ENCODE results near the gene CC2D1A. TPM values are rescaled to one million over a fixed set of nuclear protein-coding genes. Genes with fewer than 3 reads are reported as not detected.

Gene CC2D1A
- total RNA-seq, 2 experiments from 2014 or later, result 30.2 to 34.3 TPM

DNA sequence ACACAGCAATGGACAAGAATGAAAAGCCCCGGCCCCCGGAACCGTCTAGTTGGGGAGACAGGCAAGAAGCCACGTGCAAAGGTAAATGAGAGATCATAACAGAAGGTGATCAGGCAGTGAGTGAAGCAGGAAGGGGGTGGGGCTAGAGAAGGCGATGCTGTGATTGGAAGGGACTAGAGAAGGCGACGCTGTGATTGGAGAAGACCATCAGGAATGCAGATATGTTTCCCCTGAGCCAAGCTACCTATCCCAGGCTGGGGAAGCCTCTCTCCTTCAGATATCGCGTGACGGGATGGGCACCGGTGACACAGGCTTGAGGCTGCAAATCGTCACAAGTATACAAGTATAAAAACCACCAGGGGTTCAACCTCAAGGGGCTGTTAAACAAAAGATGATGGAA lies 68.1 kb downstream of the CC2D1A start:
- POLR2A ChIA-PET, result no interaction called here
- Mint-ChIP-seq H3K9me3 (ENCODE audit: low read depth) (no peaks in the 10 kb centered on the region), H3K4me3 (no peak overlapping the region), H3K27ac (peak overlapping the region; percentile 38), H3K27me3 (no peaks in the 10 kb centered on the region), H3K4me1 (peaks cover 10% of the 10 kb centered on the region), H3K36me3 (ENCODE audit: low read depth) (peaks cover 10% of the 10 kb centered on the region)
- CTCF ChIA-PET, result no interaction called here
- DNase-seq, result peak; percentile 66
- intact Hi-C loops (cut with DNase I, micrococcal nuclease), result no loop called here
- ATAC-seq, result peak; percentile 83

DNA sequence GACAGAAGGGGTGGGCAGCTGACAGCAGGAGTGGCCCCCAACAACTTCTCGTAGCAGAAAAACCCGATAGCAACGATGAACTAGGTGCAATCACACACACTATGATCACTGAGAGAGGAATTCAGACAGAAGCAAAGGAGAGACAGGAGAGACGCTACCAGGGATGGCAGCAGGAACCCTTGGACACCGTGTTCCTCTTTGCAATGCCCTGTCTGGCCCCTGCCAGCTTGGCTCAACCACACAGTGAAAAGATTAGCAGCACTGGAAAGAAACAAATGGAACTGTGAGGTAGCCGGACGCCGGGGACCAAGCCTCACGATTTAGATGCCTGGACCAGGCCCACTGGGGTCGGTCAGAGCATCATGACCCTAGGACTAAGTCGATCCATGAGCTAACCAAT lies 69.9 kb downstream of the CC2D1A start:
- intact Hi-C loops (cut with DNase I, micrococcal nuclease), result loop anchor here in 1 of 2 experiments (5.0 kb wide), 1 partner anchor 54 kb away; no protein-coding TSS in a partner anchor
- Mint-ChIP-seq H3K4me1 (peaks cover 15% of the 10 kb centered on the region), H3K4me3 (no peak overlapping the region), H3K27ac (no peak overlapping the region), H3K9me3 (ENCODE audit: low read depth) (no peaks in the 10 kb centered on the region), H3K36me3 (ENCODE audit: low read depth) (peaks cover 8% of the 10 kb centered on the region), H3K27me3 (no peaks in the 10 kb centered on the region)
- CTCF ChIA-PET, result interaction anchor here (0.7 kb wide), 1 partner anchor 66 kb away, joined by 3 read pairs; no protein-coding TSS in a partner anchor
- ATAC-seq, result no peak
- POLR2A ChIA-PET, result no interaction called here
- DNase-seq, result no peak

DNA sequence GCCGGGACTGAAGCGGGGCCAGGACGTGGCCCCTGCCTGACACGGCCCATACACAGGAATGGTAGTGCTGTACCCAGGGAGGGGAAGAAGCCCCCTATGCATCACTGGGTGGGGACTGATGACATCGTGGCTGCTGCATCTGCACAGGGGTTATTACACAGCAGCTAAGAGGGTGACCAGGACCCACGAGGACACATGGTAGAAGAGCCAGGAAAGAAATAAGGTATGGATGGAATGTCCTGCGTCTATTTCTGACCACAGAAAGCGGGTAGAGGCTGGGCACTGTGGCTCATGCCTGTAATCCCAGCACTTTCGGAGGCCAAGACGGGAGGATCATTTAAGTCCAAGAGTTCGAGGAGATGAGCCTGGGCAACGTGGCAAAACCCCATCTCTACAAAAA lies 70.4 kb downstream of the CC2D1A start:
- no peak overlapping the region for H3K27ac Mint-ChIP-seq
- ChIA-PET POLR2A (no interaction called here), CTCF (no interaction called here)
- peaks cover 15% of the 10 kb centered on the region for H3K4me1 Mint-ChIP-seq
- H3K27me3 Mint-ChIP-seq, result no peaks in the 10 kb centered on the region
- peaks cover 8% of the 10 kb centered on the region for H3K36me3 Mint-ChIP-seq (ENCODE audit: low read depth)
- no peak for ATAC-seq
- intact Hi-C loops (cut with DNase I, micrococcal nuclease), result loop anchor here in 1 of 2 experiments (5.0 kb wide), 1 partner anchor 54 kb away; no protein-coding TSS in a partner anchor
- DNase-seq, result no peak
- no peaks in the 10 kb centered on the region for H3K9me3 Mint-ChIP-seq (ENCODE audit: low read depth)
- no peak overlapping the region for H3K4me3 Mint-ChIP-seq

DNA sequence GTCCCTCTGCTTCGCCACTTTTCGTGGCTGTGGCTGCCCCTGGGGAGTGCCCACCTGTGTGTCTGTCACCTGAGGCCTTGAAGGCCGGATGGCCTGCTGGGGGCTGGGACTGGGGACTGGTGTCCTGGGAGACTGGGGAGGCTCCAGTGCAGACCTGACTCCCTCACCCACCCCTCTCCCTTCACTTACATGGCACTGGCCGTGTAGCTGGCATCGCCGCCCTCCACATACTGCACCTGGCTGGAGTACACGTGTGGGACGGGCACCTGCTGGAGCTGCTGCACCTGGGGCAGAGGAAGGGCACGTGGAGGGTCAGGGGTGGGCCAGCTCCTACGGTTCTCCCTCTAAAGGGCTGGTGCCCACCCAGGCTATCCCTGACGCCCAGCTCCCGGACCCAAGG lies 71.8 kb downstream of the CC2D1A start:
- peaks cover 17% of the 10 kb centered on the region for H3K4me1 Mint-ChIP-seq
- H3K27ac Mint-ChIP-seq, result no peak overlapping the region
- ATAC-seq, result no peak
- ChIA-PET CTCF (interaction anchor here (0.6 to 2.3 kb wide), 3 partner anchors 9 to 229 kb away, joined by 3 to 8 read pairs (median 4); no protein-coding TSS in a partner anchor), POLR2A (interaction anchor here (0.5 to 1.9 kb wide), 3 partner anchors 9 to 184 kb away, joined by 3 to 6 read pairs (median 4); no protein-coding TSS in a partner anchor)
- DNase-seq, result no peak
- peaks cover 11% of the 10 kb centered on the region for H3K36me3 Mint-ChIP-seq (ENCODE audit: low read depth)
- H3K27me3 Mint-ChIP-seq, result no peaks in the 10 kb centered on the region
- no peaks in the 10 kb centered on the region for H3K9me3 Mint-ChIP-seq (ENCODE audit: low read depth)
- intact Hi-C loops (cut with DNase I, micrococcal nuclease), result loop anchor here in 1 of 2 experiments (5.0 kb wide), 1 partner anchor 56 kb away; no protein-coding TSS in a partner anchor
- H3K4me3 Mint-ChIP-seq, result no peak overlapping the region

DNA sequence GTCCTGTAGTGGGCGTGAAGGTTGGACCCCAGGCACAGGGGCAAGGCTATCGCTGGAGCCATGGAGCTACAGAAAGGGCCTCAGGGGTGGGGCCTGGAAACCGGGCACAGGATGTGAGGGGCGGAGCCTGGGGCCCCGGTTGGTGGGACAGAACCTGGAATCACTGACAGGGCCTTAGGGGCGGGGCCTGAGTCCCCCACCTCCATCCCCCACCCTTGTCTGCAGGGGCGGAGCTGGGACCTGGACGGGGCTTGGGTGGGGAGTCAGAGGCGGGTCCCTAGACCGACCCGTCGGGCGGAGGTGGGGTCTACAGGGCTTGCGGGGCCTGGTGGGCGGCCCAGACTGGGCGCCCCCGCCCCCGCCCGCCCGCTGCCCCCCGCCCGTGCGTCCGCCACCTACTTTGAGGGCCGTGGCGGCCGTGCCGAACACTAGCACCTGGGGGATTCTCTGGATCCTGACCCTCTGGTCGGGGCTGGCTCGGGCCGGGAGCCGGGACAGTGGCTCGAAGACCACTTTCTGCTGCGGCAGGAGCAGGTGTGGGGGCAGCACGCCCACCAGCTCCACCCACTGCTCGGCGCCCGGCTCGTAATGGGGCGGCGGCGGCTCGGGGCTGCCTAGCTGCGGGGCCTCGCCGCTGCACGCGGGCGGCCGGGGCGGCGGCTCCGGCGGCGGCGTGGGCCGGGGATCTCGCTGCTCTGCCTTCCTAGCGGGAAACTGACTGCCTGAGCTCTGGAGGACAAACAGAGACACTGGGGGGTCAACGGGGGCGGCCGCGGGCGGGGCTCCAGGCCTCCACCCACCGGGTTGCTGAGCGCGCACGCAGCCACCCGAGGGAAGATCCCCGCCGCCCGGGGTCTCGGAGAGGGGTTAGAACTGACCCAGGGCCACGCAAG lies 72.6 kb downstream of the CC2D1A start:
- POLR2A ChIA-PET, result interaction anchor here (0.5 to 1.9 kb wide), 3 partner anchors 8 to 185 kb away, joined by 3 to 6 read pairs (median 3); no protein-coding TSS in a partner anchor

DNA sequence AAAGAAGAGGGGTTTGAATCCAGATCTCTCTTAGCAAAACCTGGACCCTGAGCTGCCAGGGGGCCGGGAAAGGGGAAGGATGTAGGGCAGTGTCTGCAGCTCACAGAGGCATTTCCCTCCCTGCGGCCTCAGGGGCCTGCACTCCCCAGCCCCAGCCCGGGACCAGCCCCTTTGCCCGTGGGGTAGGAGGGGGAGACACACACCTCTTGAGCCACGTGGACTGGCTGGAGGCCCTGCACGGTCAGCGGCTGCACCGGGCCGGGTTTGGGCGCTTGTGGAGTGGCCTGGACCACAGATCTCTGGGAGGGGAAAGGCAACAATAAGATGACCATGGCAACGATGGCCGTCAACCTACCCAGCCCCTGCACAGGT lies 73.2 kb downstream of the CC2D1A start:
- Mint-ChIP-seq H3K27ac (no peak overlapping the region), H3K36me3 (ENCODE audit: low read depth) (peaks cover 8% of the 10 kb centered on the region), H3K9me3 (ENCODE audit: low read depth) (no peaks in the 10 kb centered on the region), H3K4me3 (no peak overlapping the region), H3K27me3 (no peaks in the 10 kb centered on the region), H3K4me1 (peaks cover 22% of the 10 kb centered on the region)
- DNase-seq (no peak), ATAC-seq (no peak)
- intact Hi-C loops (cut with DNase I, micrococcal nuclease), result loop anchor here in 1 of 2 experiments (5.0 kb wide), 1 partner anchor 57 kb away; no protein-coding TSS in a partner anchor
- ChIA-PET CTCF (interaction anchor here (0.6 to 2.3 kb wide), 2 partner anchors 80 to 138 kb away, joined by 3 to 8 read pairs; partner anchors contain the start of gene PRKACA), POLR2A (no interaction called here)

More for the DNA sequence above, 72.6 kb downstream of the CC2D1A start:
- ATAC-seq (peak; percentile 40), DNase-seq (peak; percentile 48)
- no peak overlapping the region for H3K27ac Mint-ChIP-seq
- peaks cover 11% of the 10 kb centered on the region for H3K36me3 Mint-ChIP-seq (ENCODE audit: low read depth)
- H3K9me3 Mint-ChIP-seq (ENCODE audit: low read depth), result no peaks in the 10 kb centered on the region
- CTCF ChIA-PET, result interaction anchor here (0.6 to 2.3 kb wide), 4 partner anchors 8 to 230 kb away, joined by 3 to 8 read pairs (median 4); partner anchors contain the start of gene PRKACA
- intact Hi-C loops (cut with DNase I, micrococcal nuclease), result loop anchor here in 1 of 2 experiments (5.0 kb wide), 1 partner anchor 56 kb away; no protein-coding TSS in a partner anchor
- peaks cover 22% of the 10 kb centered on the region for H3K4me1 Mint-ChIP-seq
- H3K4me3 Mint-ChIP-seq, result no peak overlapping the region
- no peaks in the 10 kb centered on the region for H3K27me3 Mint-ChIP-seq

DNA sequence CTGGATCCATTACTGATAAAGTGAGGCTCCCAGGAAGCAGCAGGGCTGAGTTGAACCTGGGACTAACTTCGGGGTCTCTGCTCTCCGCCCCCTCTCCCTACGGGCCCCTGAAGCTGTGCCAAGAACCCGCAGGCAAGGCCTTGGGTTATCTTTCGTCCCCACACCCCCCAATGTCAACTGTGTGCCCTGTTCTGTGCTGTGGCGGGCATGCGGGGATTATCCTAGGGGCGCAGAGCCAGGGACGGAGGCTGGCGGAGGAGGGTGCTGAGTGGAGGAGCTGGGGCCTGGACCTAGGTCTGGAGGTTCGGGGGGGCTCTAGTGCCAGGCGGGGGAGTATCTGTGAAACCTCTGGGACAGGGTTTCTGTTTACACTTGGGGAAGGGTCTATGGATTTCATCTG lies 73.7 kb downstream of the CC2D1A start:
- intact Hi-C loops (cut with DNase I, micrococcal nuclease), result loop anchor here in 1 of 2 experiments (5.0 kb wide), 1 partner anchor 57 kb away; no protein-coding TSS in a partner anchor
- ATAC-seq (no peak), DNase-seq (no peak)
- Mint-ChIP-seq H3K27ac (no peak overlapping the region), H3K36me3 (ENCODE audit: low read depth) (peaks cover 4% of the 10 kb centered on the region), H3K9me3 (ENCODE audit: low read depth) (no peaks in the 10 kb centered on the region), H3K4me3 (no peak overlapping the region), H3K27me3 (no peaks in the 10 kb centered on the region), H3K4me1 (peaks cover 23% of the 10 kb centered on the region)
- POLR2A ChIA-PET, result no interaction called here
- CTCF ChIA-PET, result interaction anchor here (0.6 to 2.3 kb wide), 2 partner anchors 79 to 138 kb away, joined by 3 to 8 read pairs; partner anchors contain the start of gene PRKACA

DNA sequence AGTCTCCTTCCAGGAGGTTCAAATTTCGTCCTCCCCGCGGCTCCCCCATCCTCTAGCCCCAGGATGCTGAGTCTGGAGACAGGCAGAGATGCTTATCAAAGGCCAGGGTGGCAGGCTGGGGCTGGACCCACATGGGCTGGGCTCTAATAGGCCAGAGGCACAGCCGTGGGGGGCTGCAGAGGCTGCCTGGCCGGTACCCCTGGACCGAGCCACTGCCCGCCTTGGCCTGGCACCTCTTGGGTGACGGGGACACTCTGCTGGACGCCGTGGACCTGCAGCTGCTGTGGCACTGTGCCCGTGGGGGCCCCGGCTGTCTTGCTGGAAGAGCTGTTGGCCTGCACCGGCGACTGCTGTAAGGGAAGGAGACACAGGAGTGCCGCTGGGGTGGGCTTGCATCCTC lies 74.3 kb downstream of the CC2D1A start:
- DNase-seq, result no peak
- Mint-ChIP-seq H3K27me3 (no peaks in the 10 kb centered on the region), H3K27ac (no peak overlapping the region), H3K36me3 (ENCODE audit: low read depth) (peaks cover 4% of the 10 kb centered on the region), H3K4me1 (peaks cover 29% of the 10 kb centered on the region), H3K9me3 (ENCODE audit: low read depth) (no peaks in the 10 kb centered on the region), H3K4me3 (no peak overlapping the region)
- CTCF ChIA-PET, result interaction anchor here (1.6 to 2.3 kb wide), 2 partner anchors 25 to 79 kb away, joined by 3 to 8 read pairs; no protein-coding TSS in a partner anchor
- POLR2A ChIA-PET, result no interaction called here
- intact Hi-C loops (cut with DNase I, micrococcal nuclease), result no loop called here
- ATAC-seq, result no peak

Small RNA genes lying within 50 kb of the gene (microRNA-seq; reads per million reads assigned to microRNA genes)
- gene MIR181C (ENCODE audit: borderline replicate concordance) (278 reads per million, percentile 74 among the genes with 10 or more reads in this experiment), gene MIR181D (ENCODE audit: borderline replicate concordance) (257 reads per million, percentile 73 among the genes with 10 or more reads in this experiment)

Other genes with a start within 250 kb of the CC2D1A start
- 10 to 100 TPM; 35.9 to 39.9 TPM for gene MRI1, start 141.7 kb upstream of the CC2D1A start, total RNA-seq
- gene C19orf53, start 131.7 kb upstream of the CC2D1A start, total RNA-seq, result 100 to 1,000 TPM; 115 to 142 TPM
- 1 to 10 TPM; 5.6 to 5.8 TPM for gene ZSWIM4, start 110.8 kb upstream of the CC2D1A start, total RNA-seq
- 1 to 10 TPM; 1.2 to 1.6 TPM for gene NANOS3, start 29.1 kb upstream of the CC2D1A start, total RNA-seq
- gene BRME1, start 84 bp upstream of the CC2D1A start, total RNA-seq, result 1 to 10 TPM; 5.3 to 5.5 TPM
- gene PODNL1, start 32.2 kb downstream of the CC2D1A start, total RNA-seq, result under 1 TPM; 0.25 to 0.46 TPM
- gene DCAF15, start 46.3 kb downstream of the CC2D1A start, total RNA-seq, result 10 to 100 TPM; 55.8 to 61.6 TPM
- 10 to 100 TPM; 14.2 to 15.3 TPM for gene RFX1, start 100.1 kb downstream of the CC2D1A start, total RNA-seq
- gene RLN3, start 121.9 kb downstream of the CC2D1A start, total RNA-seq, result not detected
- 10 to 100 TPM; 49.8 to 52.0 TPM for gene IL27RA, start 125.6 kb downstream of the CC2D1A start, total RNA-seq
- under 1 TPM in 1 of 2 experiments, not detected in 1; 0.16 TPM for gene PALM3, start 155.9 kb downstream of the CC2D1A start, total RNA-seq
- gene MISP3, start 166.6 kb downstream of the CC2D1A start, total RNA-seq, result 1 to 10 TPM; 1.1 to 1.6 TPM
- gene C19orf67, start 179.6 kb downstream of the CC2D1A start, total RNA-seq, result under 1 TPM; 0.21 to 0.39 TPM
- gene SAMD1, start 184.6 kb downstream of the CC2D1A start, total RNA-seq, result 10 to 100 TPM; 72.9 to 73.8 TPM
- gene PRKACA, start 211.6 kb downstream of the CC2D1A start, total RNA-seq, result 10 to 100 TPM; 58.1 to 68.7 TPM
- gene ASF1B, start 230.4 kb downstream of the CC2D1A start, total RNA-seq, result 10 to 100 TPM; 64.6 to 70.4 TPM

Measured in activated CD4-positive, alpha-beta T cell treated with anti-CD3 and anti-CD28 coated beads for 36 hours (primary cell).